Measurements from ENCODE around the gene PTTG2. TPM values are rescaled to one million over a fixed set of nuclear protein-coding genes. Genes with fewer than 3 reads are reported as not detected.
A peak's percentile ranks its signal among the peaks of the same experiment; 100 is the strongest.

Gene PTTG2
- total and polyA plus RNA-seq, 2 experiments from 2014 or later, result 1.1 TPM; not detected in 1

DNA sequence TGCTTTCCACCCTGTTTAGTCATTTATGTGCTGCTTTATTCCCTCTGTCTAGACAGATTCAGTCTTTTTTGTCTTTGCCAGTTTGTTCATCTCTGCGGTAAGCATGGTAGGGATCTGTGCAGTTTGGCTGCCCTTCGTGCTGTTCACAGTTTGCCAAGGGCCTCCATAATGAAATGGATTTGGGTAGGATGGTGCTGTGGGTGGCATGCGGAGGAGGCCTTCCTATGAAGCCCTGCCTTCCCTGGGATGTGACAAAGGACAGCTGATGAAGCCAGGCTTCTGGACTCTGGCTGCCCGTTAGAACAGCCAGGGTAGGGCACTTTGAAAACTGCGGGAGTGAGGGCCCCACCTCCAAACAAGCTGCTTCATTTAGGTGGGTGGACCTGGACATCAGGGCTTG, 47.4 kb downstream of the PTTG2 start:
- peaks cover 34% of the 10 kb centered on the region for H3K4me1 ChIP-seq (ENCODE audit: insufficient read depth)
- ATAC-seq (no peak), DNase-seq (ENCODE audit: low spot score) (no peak)
- no peaks in the 10 kb centered on the region for H3K36me3 Mint-ChIP-seq (ENCODE audit: low read depth)
- peaks cover 48% of the 10 kb centered on the region for H3K4me1 Mint-ChIP-seq
- no peak overlapping the region for H3K4me3 ChIP-seq
- H4K20me1 ChIP-seq (replicated peaks; ENCODE audit: insufficient read depth), result peaks cover 9% of the 10 kb centered on the region; the same call in 1 of the 2 replicates
- no peaks in the 10 kb centered on the region for H3K36me3 ChIP-seq (ENCODE audit: insufficient read depth)
- H3K27me3 Mint-ChIP-seq (ENCODE audit: insufficient read depth, low read depth, poor library complexity), result peaks cover 2% of the 10 kb centered on the region
- H3K27ac ChIP-seq (ENCODE audit: low read depth), result no peak overlapping the region
- H3K79me2 ChIP-seq (replicated peaks; ENCODE audit: insufficient read depth), result peaks cover 76% of the 10 kb centered on the region
- H3K4me2 ChIP-seq, result no peak overlapping the region
- H3K27ac Mint-ChIP-seq, result peak overlapping the region; percentile 10; the same call in 1 of the 2 replicates
- no peaks in the 10 kb centered on the region for H3K27me3 ChIP-seq (ENCODE audit: insufficient read depth)
- H3K4me3 Mint-ChIP-seq, result no peak overlapping the region
- H3K9me2 ChIP-seq (ENCODE audit: insufficient read depth), result no peaks in the 10 kb centered on the region
- H3K9me3 Mint-ChIP-seq, result no peaks in the 10 kb centered on the region
- no peak overlapping the region for H2AFZ ChIP-seq
- no peaks in the 10 kb centered on the region for H3F3A ChIP-seq (replicated peaks; ENCODE audit: low read depth)
- TF ChIP-seq EZH2phosphoT487 (IDR thresholded peaks at IDR 0.05; ENCODE audit: unreplicated experiment), result no peak
- TF ChIP-seq EZH2 (IDR thresholded peaks at IDR 0.05; ENCODE audit: low read depth, unreplicated experiment), result no peak

- Histone ChIP-seq H3K27ac (ENCODE audit: low read depth) (no peak overlapping the region), H3K4me2 (no peak overlapping the region), H3K79me2 (replicated peaks; ENCODE audit: insufficient read depth) (peaks cover 76% of the 10 kb centered on the region), H3K27me3 (ENCODE audit: insufficient read depth) (no peaks in the 10 kb centered on the region), H2AFZ (no peak overlapping the region), H3K9me2 (ENCODE audit: insufficient read depth) (no peaks in the 10 kb centered on the region), H3K4me1 (ENCODE audit: insufficient read depth) (peaks cover 27% of the 10 kb centered on the region), H3F3A (replicated peaks; ENCODE audit: low read depth) (no peaks in the 10 kb centered on the region), H3K36me3 (ENCODE audit: insufficient read depth) (no peaks in the 10 kb centered on the region), H4K20me1 (replicated peaks; ENCODE audit: insufficient read depth) (peaks cover 9% of the 10 kb centered on the region; the same call in 1 of the 2 replicates), H3K4me3 (no peak overlapping the region)
- DNase-seq (ENCODE audit: low spot score) (no peak), ATAC-seq (no peak)
- no peaks in the 10 kb centered on the region for H3K36me3 Mint-ChIP-seq (ENCODE audit: low read depth)
- H3K9me3 Mint-ChIP-seq, result no peaks in the 10 kb centered on the region
- no peak overlapping the region for H3K4me3 Mint-ChIP-seq
- peaks cover 41% of the 10 kb centered on the region for H3K4me1 Mint-ChIP-seq
- peaks cover 2% of the 10 kb centered on the region for H3K27me3 Mint-ChIP-seq (ENCODE audit: insufficient read depth, low read depth, poor library complexity)
- no peak overlapping the region for H3K27ac Mint-ChIP-seq
- TF ChIP-seq JUNB (IDR thresholded peaks at IDR 0.05; ENCODE audit: unreplicated experiment), result no peak
- no peak for TF ChIP-seq CTCF (conservative IDR thresholded peaks at IDR 0.05; ENCODE audit: low read depth in 2 of 2)
- TF ChIP-seq ZNF331 (CRISPR knock-in tag; IDR thresholded peaks at IDR 0.05; ENCODE audit: low read depth), result no peak
- TF ChIP-seq REST (IDR thresholded peaks at IDR 0.05; ENCODE audit: unreplicated experiment), result no peak
- TF ChIP-seq NANOG (IDR thresholded peaks at IDR 0.05; ENCODE audit: borderline replicate concordance), result no peak
- no peak for TF ChIP-seq EZH2 (IDR thresholded peaks at IDR 0.05; ENCODE audit: low read depth, unreplicated experiment)
- TF ChIP-seq, protein P1, sequence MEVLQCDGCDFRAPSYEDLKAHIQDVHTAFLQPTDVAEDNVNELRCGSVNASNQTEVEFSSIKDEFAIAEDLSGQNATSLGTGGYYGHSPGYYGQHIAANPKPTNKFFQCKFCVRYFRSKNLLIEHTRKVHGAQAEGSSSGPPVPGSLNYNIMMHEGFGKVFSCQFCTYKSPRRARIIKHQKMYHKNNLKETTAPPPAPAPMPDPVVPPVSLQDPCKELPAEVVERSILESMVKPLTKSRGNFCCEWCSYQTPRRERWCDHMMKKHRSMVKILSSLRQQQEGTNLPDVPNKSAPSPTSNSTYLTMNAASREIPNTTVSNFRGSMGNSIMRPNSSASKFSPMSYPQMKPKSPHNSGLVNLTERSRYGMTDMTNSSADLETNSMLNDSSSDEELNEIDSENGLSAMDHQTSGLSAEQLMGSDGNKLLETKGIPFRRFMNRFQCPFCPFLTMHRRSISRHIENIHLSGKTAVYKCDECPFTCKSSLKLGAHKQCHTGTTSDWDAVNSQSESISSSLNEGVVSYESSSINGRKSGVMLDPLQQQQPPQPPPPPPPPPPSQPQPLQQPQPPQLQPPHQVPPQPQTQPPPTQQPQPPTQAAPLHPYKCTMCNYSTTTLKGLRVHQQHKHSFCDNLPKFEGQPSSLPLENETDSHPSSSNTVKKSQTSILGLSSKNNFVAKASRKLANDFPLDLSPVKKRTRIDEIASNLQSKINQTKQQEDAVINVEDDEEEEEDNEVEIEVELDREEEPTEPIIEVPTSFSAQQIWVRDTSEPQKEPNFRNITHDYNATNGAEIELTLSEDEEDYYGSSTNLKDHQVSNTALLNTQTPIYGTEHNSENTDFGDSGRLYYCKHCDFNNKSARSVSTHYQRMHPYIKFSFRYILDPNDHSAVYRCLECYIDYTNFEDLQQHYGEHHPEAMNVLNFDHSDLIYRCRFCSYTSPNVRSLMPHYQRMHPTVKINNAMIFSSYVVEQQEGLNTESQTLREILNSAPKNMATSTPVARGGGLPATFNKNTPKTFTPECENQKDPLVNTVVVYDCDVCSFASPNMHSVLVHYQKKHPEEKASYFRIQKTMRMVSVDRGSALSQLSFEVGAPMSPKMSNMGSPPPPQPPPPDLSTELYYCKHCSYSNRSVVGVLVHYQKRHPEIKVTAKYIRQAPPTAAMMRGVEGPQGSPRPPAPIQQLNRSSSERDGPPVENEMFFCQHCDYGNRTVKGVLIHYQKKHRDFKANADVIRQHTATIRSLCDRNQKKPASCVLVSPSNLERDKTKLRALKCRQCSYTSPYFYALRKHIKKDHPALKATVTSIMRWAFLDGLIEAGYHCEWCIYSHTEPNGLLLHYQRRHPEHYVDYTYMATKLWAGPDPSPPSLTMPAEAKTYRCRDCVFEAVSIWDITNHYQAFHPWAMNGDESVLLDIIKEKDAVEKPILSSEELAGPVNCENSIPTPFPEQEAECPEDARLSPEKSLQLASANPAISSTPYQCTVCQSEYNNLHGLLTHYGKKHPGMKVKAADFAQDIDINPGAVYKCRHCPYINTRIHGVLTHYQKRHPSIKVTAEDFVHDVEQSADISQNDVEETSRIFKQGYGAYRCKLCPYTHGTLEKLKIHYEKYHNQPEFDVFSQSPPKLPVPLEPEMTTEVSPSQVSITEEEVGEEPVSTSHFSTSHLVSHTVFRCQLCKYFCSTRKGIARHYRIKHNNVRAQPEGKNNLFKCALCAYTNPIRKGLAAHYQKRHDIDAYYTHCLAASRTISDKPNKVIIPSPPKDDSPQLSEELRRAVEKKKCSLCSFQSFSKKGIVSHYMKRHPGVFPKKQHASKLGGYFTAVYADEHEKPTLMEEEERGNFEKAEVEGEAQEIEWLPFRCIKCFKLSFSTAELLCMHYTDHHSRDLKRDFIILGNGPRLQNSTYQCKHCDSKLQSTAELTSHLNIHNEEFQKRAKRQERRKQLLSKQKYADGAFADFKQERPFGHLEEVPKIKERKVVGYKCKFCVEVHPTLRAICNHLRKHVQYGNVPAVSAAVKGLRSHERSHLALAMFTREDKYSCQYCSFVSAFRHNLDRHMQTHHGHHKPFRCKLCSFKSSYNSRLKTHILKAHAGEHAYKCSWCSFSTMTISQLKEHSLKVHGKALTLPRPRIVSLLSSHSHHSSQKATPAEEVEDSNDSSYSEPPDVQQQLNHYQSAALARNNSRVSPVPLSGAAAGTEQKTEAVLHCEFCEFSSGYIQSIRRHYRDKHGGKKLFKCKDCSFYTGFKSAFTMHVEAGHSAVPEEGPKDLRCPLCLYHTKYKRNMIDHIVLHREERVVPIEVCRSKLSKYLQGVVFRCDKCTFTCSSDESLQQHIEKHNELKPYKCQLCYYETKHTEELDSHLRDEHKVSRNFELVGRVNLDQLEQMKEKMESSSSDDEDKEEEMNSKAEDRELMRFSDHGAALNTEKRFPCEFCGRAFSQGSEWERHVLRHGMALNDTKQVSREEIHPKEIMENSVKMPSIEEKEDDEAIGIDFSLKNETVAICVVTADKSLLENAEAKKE (CRISPR knock-in tag; IDR thresholded peaks at IDR 0.05), result no peak
- TF ChIP-seq ETS1 (IDR thresholded peaks at IDR 0.05), result no peak
- no peak for TF ChIP-seq EZH2phosphoT487 (IDR thresholded peaks at IDR 0.05; ENCODE audit: unreplicated experiment)
Observed at GRCh38 chr4:38008571-38009021, 48.4 kb downstream of the PTTG2 start.
